ENCODE measurements around the gene MYT1. TPM values are rescaled to one million over a fixed set of nuclear protein-coding genes. Genes with fewer than 3 reads are reported as not detected.
"Not testable (repeated sequence)": the region's sequence is repeated elsewhere in the genome, so short reads cannot be mapped to it uniquely, and the experiment has no call there.

MYT1 gene
- total RNA-seq, 1 donor from 2014 or later: not detected

GRCh38 chr20:64276817-64277216, 112.6 kb downstream of the MYT1 start:
- DNase-seq (ENCODE audit: low spot score): no peak
- intact Hi-C loops (cut with micrococcal nuclease): no loop called here
- H3K27ac Mint-ChIP-seq: no peak overlapping the region
- peaks cover 3% of the 10 kb centered on the region for H3K4me1 Mint-ChIP-seq (ENCODE audit: low read depth)
- peaks cover 2% of the 10 kb centered on the region for H3K27me3 Mint-ChIP-seq (ENCODE audit: low read depth)
- peaks cover 3% of the 10 kb centered on the region for H3K36me3 Mint-ChIP-seq (ENCODE audit: low read depth)
- H3K9me3 Mint-ChIP-seq: no peaks in the 10 kb centered on the region
- H3K4me3 Mint-ChIP-seq (ENCODE audit: low read depth): no peak overlapping the region

GRCh38 chr20:64277571-64278316, 113.5 kb downstream of the MYT1 start:
- no peak overlapping the region for H3K27ac Mint-ChIP-seq
- intact Hi-C loops (cut with micrococcal nuclease): no loop called here
- H3K9me3 Mint-ChIP-seq: no peaks in the 10 kb centered on the region
- H3K4me1 Mint-ChIP-seq (ENCODE audit: low read depth): peaks cover 4% of the 10 kb centered on the region
- H3K27me3 Mint-ChIP-seq (ENCODE audit: low read depth): peaks cover 3% of the 10 kb centered on the region
- H3K36me3 Mint-ChIP-seq (ENCODE audit: low read depth): peaks cover 3% of the 10 kb centered on the region
- no peak overlapping the region for H3K4me3 Mint-ChIP-seq (ENCODE audit: low read depth)
- DNase-seq (ENCODE audit: low spot score): no peak

- Mint-ChIP-seq H3K27me3 (ENCODE audit: low read depth) (peaks cover 3% of the 10 kb centered on the region), H3K27ac (no peak overlapping the region), H3K36me3 (ENCODE audit: low read depth) (no peaks in the 10 kb centered on the region), H3K4me1 (ENCODE audit: low read depth) (peaks cover 4% of the 10 kb centered on the region), H3K9me3 (no peaks in the 10 kb centered on the region), H3K4me3 (ENCODE audit: low read depth) (no peak overlapping the region)
- no peak for DNase-seq (ENCODE audit: low spot score)
- intact Hi-C loops (cut with micrococcal nuclease): no loop called here
Measured at GRCh38 chr20:64278317-64278681, 114.0 kb downstream of the MYT1 start.

GRCh38 chr20:64279826-64280459, 115.7 kb downstream of the MYT1 start:
- peaks cover 5% of the 10 kb centered on the region for H3K9me3 Mint-ChIP-seq
- intact Hi-C loops (cut with micrococcal nuclease): no loop called here
- H3K4me3 Mint-ChIP-seq (ENCODE audit: low read depth): no peak overlapping the region
- peaks cover 3% of the 10 kb centered on the region for H3K27me3 Mint-ChIP-seq (ENCODE audit: low read depth)
- H3K36me3 Mint-ChIP-seq (ENCODE audit: low read depth): no peaks in the 10 kb centered on the region
- no peak overlapping the region for H3K27ac Mint-ChIP-seq
- H3K4me1 Mint-ChIP-seq (ENCODE audit: low read depth): peaks cover 4% of the 10 kb centered on the region
- DNase-seq (ENCODE audit: low spot score): no peak

GRCh38 chr20:64280460-64280843, 116.2 kb downstream of the MYT1 start:
- no peak overlapping the region for H3K27ac Mint-ChIP-seq
- peaks cover 6% of the 10 kb centered on the region for H3K9me3 Mint-ChIP-seq
- peaks cover 3% of the 10 kb centered on the region for H3K27me3 Mint-ChIP-seq (ENCODE audit: low read depth)
- H3K36me3 Mint-ChIP-seq (ENCODE audit: low read depth): no peaks in the 10 kb centered on the region
- intact Hi-C loops (cut with micrococcal nuclease): no loop called here
- DNase-seq (ENCODE audit: low spot score): no peak
- H3K4me3 Mint-ChIP-seq (ENCODE audit: low read depth): no peak overlapping the region
- H3K4me1 Mint-ChIP-seq (ENCODE audit: low read depth): peaks cover 4% of the 10 kb centered on the region

- intact Hi-C loops (cut with micrococcal nuclease): no loop called here
- no peak overlapping the region for H3K4me3 Mint-ChIP-seq (ENCODE audit: low read depth)
- no peak overlapping the region for H3K27ac Mint-ChIP-seq
- no peak for DNase-seq (ENCODE audit: low spot score)
- peaks cover 3% of the 10 kb centered on the region for H3K27me3 Mint-ChIP-seq (ENCODE audit: low read depth)
- H3K36me3 Mint-ChIP-seq (ENCODE audit: low read depth): no peaks in the 10 kb centered on the region
- H3K9me3 Mint-ChIP-seq: peaks cover 6% of the 10 kb centered on the region
- H3K4me1 Mint-ChIP-seq (ENCODE audit: low read depth): peaks cover 4% of the 10 kb centered on the region
Measured at GRCh38 chr20:64283646-64284045, 119.4 kb downstream of the MYT1 start.

- H3K27ac Mint-ChIP-seq; H3K9me3 Mint-ChIP-seq; H3K4me1 Mint-ChIP-seq (ENCODE audit: low read depth); H3K4me3 Mint-ChIP-seq (ENCODE audit: low read depth); H3K36me3 Mint-ChIP-seq (ENCODE audit: low read depth); intact Hi-C loops (cut with micrococcal nuclease); H3K27me3 Mint-ChIP-seq (ENCODE audit: low read depth): not testable (repeated sequence)
- DNase-seq (ENCODE audit: low spot score): peak; percentile 89
Measured at GRCh38 chr20:64285579-64286446, 121.6 kb downstream of the MYT1 start.

- intact Hi-C loops (cut with micrococcal nuclease); H3K36me3 Mint-ChIP-seq (ENCODE audit: low read depth); H3K4me1 Mint-ChIP-seq (ENCODE audit: low read depth); H3K4me3 Mint-ChIP-seq (ENCODE audit: low read depth); H3K9me3 Mint-ChIP-seq; H3K27me3 Mint-ChIP-seq (ENCODE audit: low read depth); DNase-seq (ENCODE audit: low spot score); H3K27ac Mint-ChIP-seq: not testable (repeated sequence)
Measured at GRCh38 chr20:64286447-64287263, 122.4 kb downstream of the MYT1 start.

GRCh38 chr20:64287264-64287590, 123.0 kb downstream of the MYT1 start:
- H3K36me3 Mint-ChIP-seq (ENCODE audit: low read depth); H3K27me3 Mint-ChIP-seq (ENCODE audit: low read depth); H3K4me3 Mint-ChIP-seq (ENCODE audit: low read depth); H3K9me3 Mint-ChIP-seq; H3K27ac Mint-ChIP-seq; DNase-seq (ENCODE audit: low spot score); H3K4me1 Mint-ChIP-seq (ENCODE audit: low read depth); intact Hi-C loops (cut with micrococcal nuclease): not testable (repeated sequence)

Other genes with a start within 250 kb of the MYT1 start
- 48.7 and 51.2 TPM in 2 replicates for gene UCKL1, start 208.0 kb upstream of the MYT1 start, total RNA-seq
- gene ZNF512B, start 194.5 kb upstream of the MYT1 start, total RNA-seq: 26.2 and 27.0 TPM in 2 replicates
- 23.4 and 25.3 TPM in 2 replicates for gene SAMD10, start 184.8 kb upstream of the MYT1 start, total RNA-seq
- 68.9 and 70.3 TPM in 2 replicates for gene PRPF6, start 183.3 kb upstream of the MYT1 start, total RNA-seq
- 3.8 and 4.3 TPM in 2 replicates for gene C20orf204, start 128.3 kb upstream of the MYT1 start, total RNA-seq
- gene SOX18, start 114.8 kb upstream of the MYT1 start, total RNA-seq: 1.0 and 1.1 TPM in 2 replicates
- 49.0 and 49.9 TPM in 2 replicates for gene TCEA2, start 101.3 kb upstream of the MYT1 start, total RNA-seq
- gene RGS19, start 84.9 kb upstream of the MYT1 start, total RNA-seq: 42.0 and 43.3 TPM in 2 replicates
- gene OPRL1, start 84.4 kb upstream of the MYT1 start, total RNA-seq: 0.32 and 0.41 TPM in 2 replicates
- gene LKAAEAR1, start 80.1 kb upstream of the MYT1 start, total RNA-seq: 0.21 and 0.25 TPM in 2 replicates
- gene NPBWR2, start 56.9 kb upstream of the MYT1 start, total RNA-seq: not detected in 2 replicates
- gene PCMTD2, start 91.3 kb downstream of the MYT1 start, total RNA-seq: 31.7 and 32.7 TPM in 2 replicates